Loucy (cell line): Measurements from ENCODE around the gene KCNN2.

Experiments used
- EZH2phosphoT487 ChIP-seq: fragments of 200-600 bp; IDR thresholded peaks from 2 replicates; pipeline ENCODE4 v1.6.1; 2018; ENCODE audit warnings: antibody characterized with exemption, mild to moderate bottlenecking, moderate library complexity, borderline replicate concordance
- TF ChIP-seq, protein P1 (sequence below): fragments of 200-600 bp; sonication (generic); conservative IDR thresholded peaks from 2 replicates; pipeline ENCODE4 v1.5.1; 2014; ENCODE audit warnings: mild to moderate bottlenecking, antibody characterized with exemption, low read length

DNA sequence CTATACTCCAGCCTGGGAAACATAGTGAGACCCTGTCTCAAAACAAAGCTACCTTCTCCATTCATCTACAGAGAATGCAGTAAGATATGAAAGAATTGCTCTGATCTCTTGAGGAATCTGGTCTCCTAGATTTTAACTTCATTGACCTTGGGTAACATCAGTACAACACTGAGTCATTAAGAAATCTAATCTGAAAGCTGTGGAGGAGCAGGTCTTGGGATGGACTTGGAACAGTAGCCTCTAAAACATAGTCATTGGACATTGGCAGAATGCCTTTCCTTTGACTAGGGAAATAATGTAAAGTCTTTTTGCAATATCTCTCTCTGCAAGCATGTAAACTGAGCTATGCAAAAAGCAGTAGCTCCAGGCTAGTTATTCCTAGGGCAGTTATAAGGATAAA lies 58.1 kb downstream of the KCNN2 start:
- TF ChIP-seq, protein P1, sequence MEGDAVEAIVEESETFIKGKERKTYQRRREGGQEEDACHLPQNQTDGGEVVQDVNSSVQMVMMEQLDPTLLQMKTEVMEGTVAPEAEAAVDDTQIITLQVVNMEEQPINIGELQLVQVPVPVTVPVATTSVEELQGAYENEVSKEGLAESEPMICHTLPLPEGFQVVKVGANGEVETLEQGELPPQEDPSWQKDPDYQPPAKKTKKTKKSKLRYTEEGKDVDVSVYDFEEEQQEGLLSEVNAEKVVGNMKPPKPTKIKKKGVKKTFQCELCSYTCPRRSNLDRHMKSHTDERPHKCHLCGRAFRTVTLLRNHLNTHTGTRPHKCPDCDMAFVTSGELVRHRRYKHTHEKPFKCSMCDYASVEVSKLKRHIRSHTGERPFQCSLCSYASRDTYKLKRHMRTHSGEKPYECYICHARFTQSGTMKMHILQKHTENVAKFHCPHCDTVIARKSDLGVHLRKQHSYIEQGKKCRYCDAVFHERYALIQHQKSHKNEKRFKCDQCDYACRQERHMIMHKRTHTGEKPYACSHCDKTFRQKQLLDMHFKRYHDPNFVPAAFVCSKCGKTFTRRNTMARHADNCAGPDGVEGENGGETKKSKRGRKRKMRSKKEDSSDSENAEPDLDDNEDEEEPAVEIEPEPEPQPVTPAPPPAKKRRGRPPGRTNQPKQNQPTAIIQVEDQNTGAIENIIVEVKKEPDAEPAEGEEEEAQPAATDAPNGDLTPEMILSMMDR: no peak
- no peak for TF ChIP-seq EZH2phosphoT487
